ENCODE measurements around the gene SDR9C7.

- TF ChIP-seq POLR2A (IDR thresholded peaks at IDR 0.05; ENCODE audit: low read length) (no peak), GATA1 (IDR thresholded peaks at IDR 0.05; ENCODE audit: low read depth, low read length) (no peak)
These were observed 49.2 kb upstream of the SDR9C7 start for GRCh38 chr12:56983386-56983785.
